HL-60 (cell line): ENCODE measurements around the gene CBARP.

Source experiments
- DNase-seq, 2 experiments: peaks; one replicate each; pipeline ENCODE4 v3.0.0-alpha.2; 2010 to 2020; ENCODE audit warnings: low read depth in 1 of 2, low spot score in 1 of 2
- H3K27ac ChIP-seq: fragments of 250-450 bp; sonication (Bioruptor Pico); replicated peaks from 2 replicates; pipeline ENCODE4 v1.5.1; 2020; ENCODE audit warnings: mild to moderate bottlenecking, moderate library complexity
- H3K27me3 ChIP-seq: fragments of 250-450 bp; sonication (Bioruptor Pico); 2 replicates; pipeline ENCODE4 v1.5.1; 2021; ENCODE audit warnings: mild to moderate bottlenecking, moderate library complexity; ENCODE audit not compliant: insufficient read depth, poor library complexity, severe bottlenecking
- H3K4me3 ChIP-seq: replicated peaks from 2 replicates; pipeline ENCODE4 v1.5.1; 2011; ENCODE audit warnings: mild to moderate bottlenecking, control low read depth, low read length; ENCODE audit not compliant: insufficient read depth
- CTCF ChIP-seq: IDR thresholded peaks from one replicate; pipeline ENCODE4 v1.5.1; 2011; ENCODE audit warnings: low read length, control low read depth, inconsistent platforms; ENCODE audit not compliant: insufficient read depth
- GABPA ChIP-seq: IDR thresholded peaks from 2 replicates; pipeline ENCODE4 v1.6.1; 2012; ENCODE audit warnings: low read depth
- POLR2AphosphoS5 ChIP-seq: IDR thresholded peaks from 2 replicates; pipeline ENCODE4 v1.6.1; 2012; ENCODE audit warnings: low read depth
- REST ChIP-seq: IDR thresholded peaks from 2 replicates; pipeline ENCODE4 v1.6.1; 2012; ENCODE audit warnings: low read depth; ENCODE audit not compliant: insufficient replicate concordance
- SPI1 ChIP-seq: IDR thresholded peaks from 2 replicates; pipeline ENCODE4 v1.6.1; 2012; ENCODE audit warnings: low read depth, mild to moderate bottlenecking, borderline replicate concordance

Gene CBARP

GRCh38 chr19:1223018-1223855, 14.6 kb downstream of the CBARP start:
- H3K27ac ChIP-seq, result no peak overlapping the region
- no peaks in the 10 kb centered on the region for H3K27me3 ChIP-seq
- DNase-seq, result peak in 1 of 2 experiments; percentile 45
- H3K4me3 ChIP-seq, result no peak overlapping the region
- TF ChIP-seq CTCF (peak; percentile 25), SPI1 (no peak)

- TF ChIP-seq POLR2AphosphoS5 (no peak), REST (no peak), GABPA (no peak), CTCF (no peak), SPI1 (no peak)
- H3K27ac ChIP-seq, result no peak overlapping the region
- no peak overlapping the region for H3K4me3 ChIP-seq
- no peaks in the 10 kb centered on the region for H3K27me3 ChIP-seq
- no peak for DNase-seq
Measured at GRCh38 chr19:1222394-1222793, 15.4 kb downstream of the CBARP start.

- H3K27me3 ChIP-seq, result no peaks in the 10 kb centered on the region
- H3K27ac ChIP-seq, result no peak overlapping the region
- DNase-seq, result no peak
- TF ChIP-seq CTCF (no peak), SPI1 (no peak), POLR2AphosphoS5 (no peak), GABPA (no peak), REST (no peak)
- no peak overlapping the region for H3K4me3 ChIP-seq
Measured at GRCh38 chr19:1221904-1222255, 15.9 kb downstream of the CBARP start.
